ENCODE data around the gene PRKAG2. TPM values are rescaled to one million over a fixed set of nuclear protein-coding genes. Genes with fewer than 3 reads are reported as not detected.

The PRKAG2 gene
- total RNA-seq, 4 donors from 2014 or later = 8.9 to 35.1 (median 13.6) TPM

DNA sequence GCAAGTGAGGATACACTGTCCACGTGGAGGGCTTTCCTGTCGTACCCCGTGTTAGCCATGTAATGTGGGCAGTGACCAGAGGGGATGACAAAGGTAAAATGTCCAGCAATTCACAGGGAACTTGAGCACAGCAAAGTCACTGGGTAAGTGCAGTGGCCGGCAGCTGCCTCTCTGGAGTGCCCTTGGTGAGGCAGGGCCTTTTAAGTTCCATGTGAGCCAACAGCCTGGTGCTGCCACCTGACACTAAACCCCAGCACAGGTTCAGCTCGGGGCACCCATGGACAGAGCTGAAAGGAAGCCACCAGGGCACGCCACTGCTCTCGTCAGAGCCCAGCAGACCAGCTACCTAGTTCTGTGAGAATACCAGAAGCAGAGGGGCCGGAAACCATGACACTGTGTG, 168.3 kb downstream of the PRKAG2 start:
- peaks cover 0 to 8% (median 0%) of the 10 kb centered on the region in 3 donors for H3K36me3 ChIP-seq
- no peak overlapping the region for H3K27ac ChIP-seq
- H3K27me3 ChIP-seq = no peaks in the 10 kb centered on the region
- H3K4me1 ChIP-seq = peaks cover 0 to 36% (median 10%) of the 10 kb centered on the region in 3 donors
- no peak overlapping the region for H3K4me3 ChIP-seq
- no peak for DNase-seq
- H3K9me3 ChIP-seq = no peaks in the 10 kb centered on the region
- TF ChIP-seq, protein P1, sequence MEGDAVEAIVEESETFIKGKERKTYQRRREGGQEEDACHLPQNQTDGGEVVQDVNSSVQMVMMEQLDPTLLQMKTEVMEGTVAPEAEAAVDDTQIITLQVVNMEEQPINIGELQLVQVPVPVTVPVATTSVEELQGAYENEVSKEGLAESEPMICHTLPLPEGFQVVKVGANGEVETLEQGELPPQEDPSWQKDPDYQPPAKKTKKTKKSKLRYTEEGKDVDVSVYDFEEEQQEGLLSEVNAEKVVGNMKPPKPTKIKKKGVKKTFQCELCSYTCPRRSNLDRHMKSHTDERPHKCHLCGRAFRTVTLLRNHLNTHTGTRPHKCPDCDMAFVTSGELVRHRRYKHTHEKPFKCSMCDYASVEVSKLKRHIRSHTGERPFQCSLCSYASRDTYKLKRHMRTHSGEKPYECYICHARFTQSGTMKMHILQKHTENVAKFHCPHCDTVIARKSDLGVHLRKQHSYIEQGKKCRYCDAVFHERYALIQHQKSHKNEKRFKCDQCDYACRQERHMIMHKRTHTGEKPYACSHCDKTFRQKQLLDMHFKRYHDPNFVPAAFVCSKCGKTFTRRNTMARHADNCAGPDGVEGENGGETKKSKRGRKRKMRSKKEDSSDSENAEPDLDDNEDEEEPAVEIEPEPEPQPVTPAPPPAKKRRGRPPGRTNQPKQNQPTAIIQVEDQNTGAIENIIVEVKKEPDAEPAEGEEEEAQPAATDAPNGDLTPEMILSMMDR (IDR thresholded peaks at IDR 0.05) = no peak
- TF ChIP-seq POLR2A (IDR thresholded peaks at IDR 0.05) = no peak
- intact Hi-C loops (cut with DNase I) = no loop called here
- 94 to 96% methylated on average over 4 to 7 of the region's 8 CpGs for WGBS, 2 donors

DNA sequence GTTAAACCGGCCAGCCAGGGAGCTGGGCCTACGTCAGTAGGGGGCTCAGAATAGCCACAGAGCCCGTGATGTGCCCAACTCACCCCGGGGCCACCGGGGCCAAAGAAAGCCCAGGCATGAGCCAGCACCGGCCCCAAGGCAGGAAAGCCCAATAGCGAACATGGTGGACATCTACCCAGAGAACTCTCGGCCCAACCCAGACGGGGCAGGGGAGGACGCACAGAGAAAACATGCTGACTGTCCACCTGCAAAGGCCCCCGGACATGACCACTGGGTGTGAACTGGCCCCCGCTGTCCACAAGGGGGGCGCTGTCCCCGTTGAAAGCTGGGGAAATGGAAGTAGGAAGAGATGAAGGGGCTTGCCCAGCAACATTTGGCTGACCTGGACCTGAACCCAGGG, 169.2 kb downstream of the PRKAG2 start:
- Histone ChIP-seq H3K4me3 (no peak overlapping the region), H3K27ac (no peak overlapping the region), H3K27me3 (no peaks in the 10 kb centered on the region), H3K9me3 (no peaks in the 10 kb centered on the region), H3K36me3 (peaks cover 0 to 8% (median 0%) of the 10 kb centered on the region in 3 donors), H3K4me1 (peaks cover 0 to 34% (median 10%) of the 10 kb centered on the region in 3 donors)
- WGBS, 2 donors = 89% methylated on average over 8 of the region's 14 CpGs; no CpG with 5 or more reads in 1 of the 2 donors
- intact Hi-C loops (cut with DNase I) = no loop called here
- no peak for DNase-seq
- no peak for TF ChIP-seq POLR2A (IDR thresholded peaks at IDR 0.05)
- TF ChIP-seq, protein P1 (IDR thresholded peaks at IDR 0.05) = no peak

DNA sequence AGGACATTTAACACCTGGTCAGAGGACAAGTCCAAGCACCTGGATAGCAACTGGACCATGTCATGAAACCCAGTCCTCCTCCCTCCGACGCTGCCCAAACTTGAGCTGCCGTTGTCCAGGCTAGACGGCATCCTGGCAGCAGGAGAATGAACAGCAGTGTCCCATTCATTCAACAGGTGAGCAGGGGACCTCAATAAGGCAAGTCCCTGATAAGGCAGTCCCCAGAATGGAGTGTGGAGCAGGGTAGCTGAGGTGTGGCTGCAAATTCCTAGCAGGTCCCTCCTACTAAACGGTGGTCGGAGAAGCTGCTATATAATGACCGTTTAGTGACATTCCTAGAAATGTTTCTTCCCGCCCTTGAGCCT, 169.8 kb downstream of the PRKAG2 start:
- no peaks in the 10 kb centered on the region for H3K27me3 ChIP-seq
- TF ChIP-seq, protein P1 (IDR thresholded peaks at IDR 0.05) = no peak
- no peak for TF ChIP-seq POLR2A (IDR thresholded peaks at IDR 0.05)
- intact Hi-C loops (cut with DNase I) = no loop called here
- no peak overlapping the region for H3K27ac ChIP-seq
- H3K36me3 ChIP-seq = peaks cover 0 to 8% (median 0%) of the 10 kb centered on the region in 3 donors
- DNase-seq = no peak
- peaks cover 0 to 27% (median 10%) of the 10 kb centered on the region in 3 donors for H3K4me1 ChIP-seq
- H3K9me3 ChIP-seq = no peaks in the 10 kb centered on the region
- 86 to 90% methylated on average over 4 to 5 of the region's 8 CpGs for WGBS, 2 donors
- no peak overlapping the region for H3K4me3 ChIP-seq

DNA sequence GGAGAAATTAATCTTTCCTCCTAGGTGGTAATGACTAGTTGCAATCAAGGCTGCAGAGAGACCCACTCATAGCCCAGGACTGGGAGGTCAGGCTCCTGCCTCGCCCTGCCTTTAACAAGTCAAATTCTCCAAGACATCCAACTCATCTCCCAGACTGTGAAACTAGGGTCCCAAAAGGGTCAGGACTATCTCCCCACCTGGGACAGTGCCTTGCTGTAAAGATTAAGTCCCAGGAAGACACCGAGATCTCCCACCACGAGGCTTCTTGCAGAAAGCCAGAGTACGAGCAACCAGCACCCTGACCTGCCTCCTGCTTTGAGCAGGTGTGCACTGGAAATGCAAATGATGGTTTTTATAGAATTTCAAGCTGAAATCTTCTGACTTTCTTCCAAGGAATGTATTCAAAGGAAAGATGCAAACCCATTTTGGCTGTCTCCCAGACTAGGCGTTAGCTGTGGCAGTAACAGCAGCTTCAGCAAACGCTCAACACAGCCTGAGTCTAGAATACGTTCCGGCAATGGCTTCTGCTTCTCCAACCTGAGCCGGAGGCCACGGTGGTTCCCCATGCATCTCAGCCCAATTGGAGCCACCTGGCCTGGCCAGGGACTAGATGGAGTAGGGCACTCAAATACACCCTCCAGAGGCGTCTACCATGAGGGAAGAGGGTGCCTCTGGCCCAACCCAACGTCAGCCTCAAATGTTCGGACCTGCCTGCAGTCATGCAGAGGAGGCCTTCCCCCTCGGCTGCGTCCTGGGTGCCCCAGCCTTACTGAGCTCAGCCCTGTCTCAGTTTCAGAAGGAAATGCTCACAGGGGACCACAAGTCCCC, 170.4 kb downstream of the PRKAG2 start:
- H3K27ac ChIP-seq = no peak overlapping the region
- TF ChIP-seq POLR2A (IDR thresholded peaks at IDR 0.05) = no peak
- TF ChIP-seq, protein P1 (IDR thresholded peaks at IDR 0.05) = no peak

DNA sequence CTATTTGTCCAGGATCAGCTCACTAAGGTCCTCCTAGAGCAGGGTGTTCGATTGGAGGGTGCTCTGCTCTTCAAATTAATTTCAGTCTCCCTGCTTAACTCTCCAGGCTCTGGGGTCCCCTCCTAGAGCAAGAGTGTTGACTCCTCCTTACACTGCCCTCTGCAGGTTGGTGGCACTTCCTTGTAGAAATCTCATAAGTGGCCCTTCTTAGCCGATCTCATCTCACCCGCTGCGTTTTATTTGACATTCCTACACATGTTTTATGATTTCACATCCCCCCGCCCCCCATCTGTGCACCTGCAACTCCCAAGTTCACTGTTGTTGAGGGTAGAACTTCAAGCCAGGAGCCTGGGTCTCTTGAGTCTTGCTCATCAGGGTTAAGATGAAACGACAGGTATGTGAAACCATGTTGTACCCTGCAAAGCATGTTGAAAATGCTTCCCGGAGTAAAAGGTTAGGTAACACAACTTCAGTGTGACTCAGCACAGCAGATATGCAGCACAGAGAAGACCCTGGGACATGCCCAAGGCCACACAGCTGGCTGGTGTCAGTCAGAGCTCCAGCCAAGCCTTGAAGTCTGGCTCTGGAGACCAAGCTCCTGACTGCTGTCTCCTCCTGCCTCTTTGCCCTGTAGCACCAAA, 171.2 kb downstream of the PRKAG2 start:
- intact Hi-C loops (cut with DNase I) = no loop called here

More for the DNA sequence above, 170.4 kb downstream of the PRKAG2 start:
- Histone ChIP-seq H3K4me3 (no peak overlapping the region), H3K9me3 (no peaks in the 10 kb centered on the region), H3K4me1 (peaks cover 0 to 27% (median 10%) of the 10 kb centered on the region in 3 donors), H3K27me3 (no peaks in the 10 kb centered on the region), H3K36me3 (peaks cover 0 to 14% (median 0%) of the 10 kb centered on the region in 3 donors)
- intact Hi-C loops (cut with DNase I) = no loop called here
- no peak for DNase-seq
- 52 to 55% methylated on average over 6 to 12 of the region's 15 CpGs for WGBS, 2 donors

More for the DNA sequence above, 171.2 kb downstream of the PRKAG2 start:
- H3K4me3 ChIP-seq = peak overlapping the region in 1 of 4 donors; percentile 35
- H3K4me1 ChIP-seq = peaks cover 0 to 27% (median 10%) of the 10 kb centered on the region in 3 donors
- no peak for DNase-seq
- no peak overlapping the region for H3K27ac ChIP-seq
- no peaks in the 10 kb centered on the region for H3K27me3 ChIP-seq
- no peak for TF ChIP-seq POLR2A (IDR thresholded peaks at IDR 0.05)
- TF ChIP-seq, protein P1 (IDR thresholded peaks at IDR 0.05) = peak in 5 of 6 experiments; percentile 4 to 46 (median 42)
- H3K36me3 ChIP-seq = peaks cover 0 to 14% (median 0%) of the 10 kb centered on the region in 3 donors
- WGBS, 2 donors = 39 to 44% methylated on average over 5 to 6 of the region's 7 CpGs
- H3K9me3 ChIP-seq = no peaks in the 10 kb centered on the region
